Adipose tissue (tissue), 3 donors: Measurements from ENCODE around the gene TH. TPM values are rescaled to one million over a fixed set of nuclear protein-coding genes. Genes with fewer than 3 reads are reported as not detected.
"Not testable (repeated sequence)": the region's sequence is repeated elsewhere in the genome, so short reads cannot be mapped to it uniquely, and the experiment has no call there.

Source experiments
- H3K27ac ChIP-seq: one replicate; pipeline ENCODE4 v1.5.1; 2013; ENCODE audit warnings: low read depth, low read length
- WGBS, 3 donors: extraction: QIAGEN DNeasy Blood & Tissue Kit; methylation state at CpG; one replicate each; pipeline ENCODE4 v1.1.7; 2013; 5-methylcytosine and 5-hydroxymethylcytosine counted together
- polyA plus RNA-seq, 3 donors: library from polyadenylated mRNA; stranded (reverse); fragments of 200-250 nt; gene quantifications; one replicate each; pipeline ENCODE4 v1.2.3, GENCODE V29; 2013
- donor health status: healthy with polysubstance abuse.
- donor health status: Bipolar disorder and iron deficiency.
- donor health status: healthy.

Gene TH
- polyA plus RNA-seq, 3 donors, result 0.17 TPM; not detected in 2

DNA sequence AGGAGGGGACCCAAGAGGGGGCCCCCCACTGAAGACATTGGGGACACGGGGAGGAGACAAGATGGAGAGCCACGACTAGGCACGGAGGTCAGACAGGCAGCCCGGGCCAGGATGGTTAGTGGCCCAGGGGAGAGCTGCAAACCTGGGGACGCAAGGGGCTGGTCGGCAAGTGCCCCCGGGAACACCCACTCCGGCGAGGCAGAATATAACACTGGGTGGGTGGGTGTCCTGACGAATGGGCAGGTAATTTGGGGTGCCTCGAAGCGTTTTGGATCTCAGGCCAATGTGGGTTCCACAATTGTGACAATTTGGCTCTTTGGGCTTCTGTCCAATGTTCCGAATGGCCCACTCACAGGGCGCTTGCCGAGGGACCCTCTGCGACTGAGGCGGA, 42.3 kb downstream of the TH start:
- no peak overlapping the region for H3K27ac ChIP-seq
- WGBS, 3 donors, result 80 to 93% (median 90%) methylated on average over 17 of the region's 17 CpGs

DNA sequence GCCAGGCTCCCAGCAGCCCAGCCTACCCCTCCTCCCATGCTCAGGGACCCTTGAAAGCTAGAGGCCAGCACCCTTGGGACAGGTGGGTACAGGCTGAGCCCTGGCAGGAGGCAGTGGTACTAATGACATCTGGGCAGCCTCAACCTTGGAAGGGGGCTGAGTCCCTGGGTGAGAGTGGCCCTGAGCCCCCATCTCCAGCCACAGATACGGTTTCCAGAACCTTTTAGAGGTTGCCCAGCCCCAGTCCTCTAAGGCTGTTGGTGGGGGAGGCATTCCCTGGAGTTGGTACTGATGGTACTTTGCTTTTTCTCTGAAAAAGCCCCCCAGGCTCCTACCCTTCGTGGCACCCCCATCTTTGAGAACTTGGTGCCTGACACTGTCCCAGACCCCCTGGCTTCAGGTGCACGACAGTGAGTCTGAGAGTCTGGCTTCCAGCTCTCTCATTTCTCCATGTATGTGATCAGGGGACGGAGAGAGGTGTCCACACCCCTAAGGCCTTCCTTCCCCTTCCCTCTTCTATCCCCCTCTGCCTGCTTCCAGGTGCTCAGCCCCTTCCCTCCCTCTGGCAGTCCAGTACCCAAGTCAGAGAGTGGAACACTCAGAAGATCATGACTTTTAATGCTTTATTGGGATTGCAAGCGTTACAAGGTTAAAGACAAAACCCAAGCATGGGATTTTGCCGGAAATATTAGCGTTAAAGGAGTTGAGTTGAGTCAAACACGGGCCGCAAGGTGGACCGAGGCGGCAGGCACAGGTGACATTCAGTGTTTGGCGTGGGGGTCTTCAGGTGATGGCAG, 42.9 kb downstream of the TH start:
- no peak overlapping the region for H3K27ac ChIP-seq
- WGBS, 3 donors, result 71 to 82% (median 80%) methylated on average over 12 of the region's 12 CpGs

DNA sequence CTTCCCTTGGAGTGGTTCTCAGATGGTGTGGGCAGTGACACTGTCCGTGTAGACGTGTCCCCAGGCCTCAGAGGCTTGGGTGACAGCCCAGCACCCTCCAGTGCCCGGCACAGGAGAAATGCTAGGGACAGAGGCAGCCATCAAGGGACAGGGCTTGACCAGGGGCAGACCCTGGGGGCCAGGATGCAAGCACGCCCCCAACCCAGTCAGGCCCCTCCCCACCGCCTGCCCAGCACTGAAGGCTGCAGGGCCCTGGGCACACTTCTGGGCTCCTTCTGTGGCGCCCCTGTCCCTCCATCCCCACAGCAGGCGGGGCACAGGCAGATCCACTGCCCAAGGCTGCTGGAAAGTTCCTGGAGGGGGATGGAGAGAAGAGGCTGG, 43.5 kb downstream of the TH start:
- no peak overlapping the region for H3K27ac ChIP-seq
- WGBS, 3 donors, result 67 to 85% (median 77%) methylated on average over 7 of the region's 7 CpGs

DNA sequence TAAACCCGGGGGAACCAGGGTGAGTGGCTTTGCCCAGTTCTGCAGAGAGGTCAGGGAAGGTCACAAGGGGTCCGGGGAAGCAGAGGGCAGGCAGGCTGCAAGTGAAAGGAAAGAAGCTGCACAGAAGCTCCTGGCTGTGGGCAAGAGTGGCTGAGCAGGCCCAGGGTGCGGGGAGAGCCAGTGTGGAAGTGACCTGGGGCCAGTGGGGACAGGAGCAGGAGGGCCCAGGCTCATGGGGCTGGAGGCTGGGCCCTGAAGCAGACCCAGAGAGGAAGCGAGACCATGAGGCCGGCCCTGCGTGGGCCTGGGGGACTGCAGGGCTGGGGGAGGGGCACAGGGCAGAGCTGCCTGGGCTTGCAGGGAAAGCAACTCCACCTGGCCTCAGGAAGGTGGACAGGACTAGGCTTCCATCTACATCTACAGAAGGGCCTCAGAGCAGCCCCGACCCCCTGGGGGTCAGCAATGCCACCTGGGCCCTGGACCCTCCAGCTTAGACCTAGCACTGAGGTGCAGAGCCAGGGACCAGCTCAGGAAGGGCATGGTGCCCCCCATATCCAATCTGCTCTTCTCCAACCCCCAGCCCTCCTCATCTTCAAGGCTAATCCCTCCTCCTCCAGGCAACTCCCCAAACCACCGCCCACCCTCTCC, 44.0 kb downstream of the TH start:
- 62 to 73% (median 68%) methylated on average over 8 of the region's 8 CpGs for WGBS, 3 donors
- H3K27ac ChIP-seq, result no peak overlapping the region

DNA sequence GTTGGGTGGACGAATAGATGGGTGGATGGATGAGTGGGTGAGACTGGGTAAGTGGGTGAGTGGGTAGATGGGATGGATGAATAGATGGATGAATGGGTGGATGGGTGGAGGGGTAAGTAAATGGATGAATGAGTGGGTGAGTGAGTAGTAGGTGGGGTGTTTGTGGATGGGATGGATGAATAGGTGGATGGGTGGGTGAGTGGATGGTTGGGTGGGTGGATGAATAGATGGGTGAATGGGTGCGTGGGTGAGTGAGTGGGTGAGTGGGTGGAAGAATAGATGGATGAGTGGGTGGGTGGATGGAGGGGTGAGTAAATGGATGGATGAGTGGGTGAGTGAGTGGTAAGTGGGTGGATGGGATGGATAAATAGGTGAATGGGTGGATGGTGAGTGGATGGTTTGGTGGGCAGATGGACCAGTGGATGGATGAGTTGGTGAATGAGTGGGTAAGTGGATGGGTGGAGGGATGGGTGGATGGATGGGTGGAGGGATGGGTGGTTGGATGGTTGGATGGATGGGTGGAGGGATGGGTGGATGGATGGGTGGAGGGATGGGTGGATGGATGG, 45.0 kb downstream of the TH start:
- no peak overlapping the region for H3K27ac ChIP-seq
- WGBS, 3 donors, result 83 to 95% (median 91%) methylated on average over 2 of the region's 2 CpGs

DNA sequence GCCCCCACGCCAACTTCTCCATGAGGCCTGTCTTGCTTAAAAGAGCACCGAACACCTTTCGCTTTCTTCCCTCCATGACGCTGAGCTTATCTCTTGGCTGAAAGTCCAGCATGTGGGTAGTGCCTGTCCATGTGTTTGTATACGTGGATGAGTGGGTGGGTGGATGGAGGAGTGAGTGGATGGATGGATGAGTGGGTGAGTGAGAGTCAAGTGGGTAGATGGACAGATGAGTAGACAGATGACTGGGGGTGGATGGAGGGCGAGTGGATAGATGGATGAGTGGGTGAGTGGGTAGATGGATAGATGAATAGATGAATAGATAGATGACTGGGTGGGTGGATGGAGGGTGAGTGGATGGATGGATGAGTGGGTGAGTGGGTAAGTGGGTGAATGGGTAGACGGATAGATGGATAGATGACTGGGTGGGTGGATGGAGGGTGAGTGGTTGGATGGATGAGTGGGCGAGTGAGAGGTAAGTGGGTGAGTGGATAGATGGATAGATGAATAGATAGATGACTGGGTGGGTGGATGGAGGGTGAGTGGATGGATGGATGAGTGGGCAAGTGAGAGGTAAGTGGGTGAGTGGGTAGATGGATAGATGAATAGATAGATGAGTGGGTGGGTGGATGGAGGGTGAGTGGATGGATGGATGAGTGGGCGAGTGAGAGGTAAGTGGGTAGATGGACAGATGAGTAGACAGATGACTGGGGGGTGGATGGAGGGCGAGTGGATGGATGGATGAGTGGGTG, 46.7 kb downstream of the TH start:
- WGBS, 3 donors, result 85 to 92% (median 88%) methylated on average over 8 to 10 of the region's 10 CpGs
- not testable (repeated sequence) for H3K27ac ChIP-seq

DNA sequence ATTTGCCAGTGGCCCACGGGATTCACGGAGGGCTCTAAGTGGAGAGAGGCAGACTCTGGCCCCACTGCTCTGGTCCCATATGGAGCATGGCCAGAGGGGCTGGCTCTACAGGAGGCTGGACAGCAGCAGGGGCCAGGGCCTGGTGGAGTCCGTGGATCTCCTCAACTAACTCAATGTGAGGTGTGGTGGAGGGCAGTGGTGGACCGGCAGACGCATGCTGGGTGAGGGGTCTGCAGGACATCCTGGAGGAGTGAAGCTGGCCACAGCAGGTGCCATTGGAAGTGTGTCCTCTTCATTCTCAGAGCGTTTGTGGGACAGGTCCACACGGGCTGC, 48.0 kb downstream of the TH start:
- WGBS, 3 donors, result 88 to 89% (median 88%) methylated on average over 7 of the region's 7 CpGs
- no peak overlapping the region for H3K27ac ChIP-seq

DNA sequence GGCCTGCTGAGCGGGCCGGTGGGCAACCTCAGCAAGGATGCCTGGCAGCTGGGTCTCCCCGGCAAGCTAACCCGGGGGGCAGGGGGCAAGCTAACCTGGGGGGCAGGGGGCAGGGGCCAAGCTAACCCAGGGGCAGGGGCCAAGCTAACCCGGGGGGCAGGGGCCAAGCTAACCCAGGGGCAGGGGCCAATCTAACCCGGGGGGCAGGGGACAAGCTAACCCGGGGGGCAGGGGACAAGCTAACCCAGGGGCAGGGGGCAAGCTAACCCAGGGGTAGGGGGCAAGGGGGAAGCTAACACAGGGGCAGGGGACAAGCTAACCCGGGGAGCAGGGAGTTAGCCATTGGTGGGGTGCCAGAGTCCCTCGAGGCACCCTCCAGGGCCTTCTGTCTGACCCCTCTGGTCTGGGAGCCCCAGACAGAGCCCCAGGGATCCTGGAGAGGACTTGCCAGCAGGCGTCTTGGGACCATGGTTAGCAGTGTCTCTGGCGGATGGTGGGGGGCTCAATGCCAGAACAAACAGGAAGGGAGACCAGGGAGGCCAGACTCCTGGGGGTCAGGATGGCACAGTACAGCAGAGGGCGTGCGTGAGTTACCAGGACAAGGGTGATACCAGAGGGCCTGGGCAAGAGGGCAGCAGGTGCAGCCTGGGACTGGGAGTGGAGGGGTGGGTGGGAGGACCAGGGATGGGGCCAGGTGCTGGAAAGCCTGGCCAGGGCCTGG, 48.5 kb downstream of the TH start:
- WGBS, 3 donors, result 76 to 86% (median 81%) methylated on average over 11 to 13 of the region's 13 CpGs
- H3K27ac ChIP-seq, result no peak overlapping the region

DNA sequence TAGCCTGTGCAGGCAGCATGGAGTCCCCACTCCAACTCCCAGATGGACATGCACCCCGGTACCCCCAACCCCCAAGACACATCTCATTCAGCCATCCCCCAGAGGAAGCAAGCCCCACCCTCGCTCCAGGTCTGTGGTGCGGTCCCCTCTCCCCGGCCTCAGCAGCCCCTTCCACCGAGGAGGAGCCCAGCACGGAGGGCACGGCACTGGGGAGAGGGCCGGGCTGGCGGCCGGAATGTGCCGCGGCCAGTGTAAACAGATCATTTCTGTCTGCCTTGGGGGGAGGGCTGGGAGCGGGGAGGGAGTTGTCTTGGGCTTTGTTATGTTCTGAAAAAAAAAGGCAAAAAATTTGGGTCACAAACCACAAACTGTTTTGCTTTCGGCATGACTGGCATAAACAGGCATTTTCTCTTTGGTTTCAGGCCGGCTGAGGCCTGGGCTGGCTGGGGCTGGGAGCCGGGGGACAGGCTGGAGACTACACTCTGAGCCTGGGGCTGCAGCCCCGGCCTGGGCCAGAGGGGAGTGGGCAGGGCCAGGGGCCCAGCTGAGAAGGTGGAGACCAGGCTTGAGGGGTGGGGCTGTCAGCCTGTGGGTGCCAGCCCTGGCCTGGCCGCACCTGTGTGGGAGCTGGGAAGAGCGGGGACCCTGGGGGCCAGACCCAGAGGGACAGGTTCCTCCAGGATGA, 49.3 kb downstream of the TH start:
- 58 to 73% (median 58%) methylated on average over 19 of the region's 19 CpGs for WGBS, 3 donors
- H3K27ac ChIP-seq, result no peak overlapping the region

DNA sequence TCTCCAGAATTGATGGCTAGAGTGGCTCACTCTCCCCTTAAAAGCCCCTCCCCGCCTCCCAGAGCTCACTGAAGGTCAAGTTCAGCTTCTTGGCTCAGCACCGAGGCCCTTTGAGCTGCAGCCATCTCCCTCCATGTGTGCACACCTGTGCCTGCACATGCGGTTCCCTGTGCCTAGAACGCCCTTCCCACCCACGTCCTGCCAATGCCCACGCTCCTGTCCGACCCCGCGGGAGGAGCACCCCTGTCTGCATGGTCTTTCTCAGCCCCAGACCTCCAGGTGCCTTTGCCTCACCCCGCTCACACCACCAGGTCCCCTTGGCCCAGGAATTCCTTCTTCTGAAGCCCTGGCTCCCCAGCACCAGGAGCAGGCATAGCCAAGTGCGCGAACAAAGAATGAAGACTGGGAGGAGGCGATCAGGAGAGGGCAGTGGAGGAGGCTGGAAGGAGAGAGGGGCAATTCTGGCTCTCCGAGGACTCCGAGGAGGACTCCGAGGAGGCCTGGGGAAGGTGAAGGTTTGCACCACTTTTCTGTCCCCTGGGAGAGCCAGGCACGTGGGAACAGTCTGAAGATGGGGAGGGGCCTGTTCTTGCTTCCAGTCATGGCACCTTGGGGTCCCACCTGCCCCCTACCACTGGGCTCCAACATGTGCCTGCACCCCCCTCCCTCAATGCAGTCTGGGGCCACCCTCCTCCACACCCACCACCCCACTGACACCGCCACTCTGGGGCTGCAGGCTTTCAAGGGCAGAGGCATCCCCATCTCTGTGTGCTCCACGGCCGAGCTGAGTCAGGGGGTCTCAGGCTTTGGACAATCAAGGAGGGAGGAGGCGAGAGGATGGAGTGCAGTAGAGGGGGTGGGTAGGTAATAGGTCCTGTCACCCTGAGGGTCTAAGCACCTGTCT, 50.1 kb downstream of the TH start:
- H3K27ac ChIP-seq, result no peak overlapping the region
- 67 to 89% (median 80%) methylated on average over 21 of the region's 21 CpGs for WGBS, 3 donors

DNA sequence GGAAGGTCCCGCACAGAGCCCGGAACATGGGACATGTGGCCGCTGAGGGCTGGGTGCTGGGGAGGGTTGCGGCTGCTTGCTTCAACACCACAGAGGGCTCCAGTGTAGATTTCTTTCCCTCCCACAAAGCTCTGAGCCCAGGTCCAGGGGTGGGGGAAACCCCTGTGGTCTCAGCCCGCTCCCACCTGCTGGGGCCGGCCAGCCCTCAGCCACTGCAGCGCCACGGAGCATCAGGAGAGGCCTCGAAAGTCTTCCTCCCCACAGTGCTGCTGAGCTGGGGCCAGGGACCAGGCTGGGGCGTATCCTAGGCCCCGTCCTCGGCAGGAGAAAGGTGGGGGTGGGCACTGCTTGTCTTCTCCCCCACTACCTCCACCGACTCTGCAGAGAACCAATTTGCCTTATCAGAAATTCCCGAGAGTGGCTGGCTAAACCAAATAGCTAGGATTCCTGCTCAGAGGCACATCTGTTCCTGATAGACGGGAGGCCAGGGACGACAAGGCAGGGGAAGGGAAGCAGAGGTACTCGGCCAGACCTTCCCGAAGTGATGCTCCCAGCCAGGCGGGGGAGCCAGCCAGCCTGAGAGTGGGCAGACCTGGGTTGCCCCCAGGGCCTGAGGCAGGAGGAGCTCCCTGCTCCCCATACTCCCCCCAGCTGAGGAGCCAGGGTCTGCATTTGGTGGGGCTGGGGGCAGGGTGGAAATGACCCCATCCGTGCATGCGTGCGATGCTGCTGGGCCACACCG, 51.1 kb downstream of the TH start:
- WGBS, 3 donors, result 60 to 77% (median 75%) methylated on average over 22 to 23 of the region's 23 CpGs
- no peak overlapping the region for H3K27ac ChIP-seq

DNA sequence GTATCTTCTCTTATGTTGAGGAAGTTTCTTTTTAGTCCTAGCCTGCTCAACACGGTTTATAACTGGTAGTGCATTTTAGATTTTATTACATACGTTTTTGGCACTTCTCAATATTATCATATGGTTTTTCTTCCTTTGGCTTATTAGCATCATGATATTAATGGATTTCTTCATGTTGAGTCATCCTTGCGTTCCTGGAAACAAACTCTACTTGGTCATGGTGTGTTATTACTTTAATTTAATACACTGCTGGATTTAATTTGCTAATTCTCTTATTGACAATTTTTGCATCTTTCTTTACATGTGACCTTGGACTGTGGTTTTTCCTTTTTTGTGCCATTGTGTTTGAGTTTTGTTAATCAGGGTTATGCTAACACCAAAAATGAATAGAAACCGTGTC, 52.9 kb downstream of the TH start:
- H3K27ac ChIP-seq, result no peak overlapping the region
- WGBS, 3 donors, result 76 to 83% (median 83%) methylated on average over 4 of the region's 4 CpGs

DNA sequence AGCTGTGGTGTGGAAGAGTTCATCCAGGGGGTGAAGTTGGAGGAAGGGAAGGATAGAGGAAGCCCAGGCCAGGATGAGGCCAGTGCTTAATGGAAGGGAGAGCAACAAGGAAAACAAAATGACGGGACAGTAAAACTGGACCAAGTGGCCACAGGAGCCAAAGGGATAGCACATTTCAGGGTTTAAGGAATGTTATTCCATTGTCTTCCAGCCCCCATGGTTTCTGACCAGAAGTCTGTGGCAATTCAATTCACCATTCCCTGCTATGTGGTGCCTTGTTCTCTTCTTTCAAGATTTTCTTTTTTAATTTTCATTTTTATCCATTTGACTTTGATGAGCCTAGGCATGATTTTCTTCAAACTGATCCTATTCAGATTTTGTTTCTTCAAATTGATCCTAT, 54.9 kb downstream of the TH start:
- no peak overlapping the region for H3K27ac ChIP-seq
- WGBS, 3 donors, result 81 to 92% (median 84%) methylated on average over 1 of the region's 1 CpG

DNA sequence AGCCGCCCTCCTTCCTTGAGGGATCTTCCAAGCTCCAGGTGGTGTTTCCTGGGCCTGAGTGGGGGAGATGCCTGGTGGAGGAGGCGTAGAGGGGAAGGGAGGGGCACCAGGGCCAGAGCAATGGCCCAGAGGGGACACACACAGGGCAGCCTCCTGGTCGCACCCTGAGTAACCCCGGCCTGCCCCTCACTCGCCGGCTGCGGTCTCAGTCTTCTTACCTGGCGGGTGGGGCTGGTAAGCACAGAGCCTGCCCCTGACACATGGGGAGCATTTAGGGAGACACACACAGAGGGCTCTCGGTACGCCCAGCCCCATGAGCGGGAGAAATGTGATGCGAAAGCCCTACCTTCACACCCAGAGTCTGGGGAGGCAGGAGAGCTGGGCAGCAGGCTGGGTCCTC, 56.3 kb downstream of the TH start:
- no peak overlapping the region for H3K27ac ChIP-seq
- 96 to 99% (median 96%) methylated on average over 11 to 12 of the region's 12 CpGs for WGBS, 3 donors

DNA sequence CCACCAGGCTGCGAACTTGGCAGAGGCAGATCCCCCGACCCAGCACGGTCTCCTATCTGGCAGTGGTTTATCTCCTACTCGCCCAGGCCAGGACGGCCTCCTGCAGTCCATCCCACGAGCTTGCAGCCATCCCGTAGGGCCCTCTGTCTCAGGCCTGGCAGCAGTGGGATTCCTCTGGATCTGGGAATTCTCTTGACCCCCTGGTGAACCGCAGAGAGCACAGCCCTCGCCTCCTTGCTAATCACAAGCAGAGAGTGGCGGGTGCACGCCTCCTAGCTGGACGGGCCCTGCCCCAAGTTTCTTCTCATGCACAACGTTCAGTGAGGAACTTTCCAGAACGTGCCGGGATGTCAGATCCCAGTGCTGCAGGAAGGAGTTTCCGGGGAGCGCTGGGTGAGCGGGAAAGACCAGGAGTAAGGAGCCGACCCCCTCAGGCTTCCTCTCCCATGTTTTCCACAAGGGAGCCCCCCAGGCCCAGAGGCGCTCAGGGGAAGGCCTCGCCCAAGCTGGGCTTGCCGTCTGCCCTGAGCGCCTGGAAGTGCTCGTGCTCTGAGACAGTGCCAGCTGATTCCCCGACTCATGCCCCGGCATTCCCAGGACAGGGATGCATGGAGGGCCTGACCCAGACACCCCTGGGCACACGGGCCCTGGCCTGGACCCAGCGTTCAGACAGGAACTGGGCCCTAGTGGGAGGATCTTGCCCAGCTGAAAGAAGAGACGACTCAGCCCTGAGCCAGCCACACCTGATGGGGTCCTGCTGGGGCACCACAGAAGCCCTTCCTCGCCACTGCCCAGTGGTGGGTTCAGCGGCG, 57.0 kb downstream of the TH start:
- WGBS, 3 donors, result 79 to 85% (median 82%) methylated on average over 32 of the region's 32 CpGs
- no peak overlapping the region for H3K27ac ChIP-seq
